H9 (cell line): Measurements from ENCODE around the gene ARHGAP9. TPM values are rescaled to one million over a fixed set of nuclear protein-coding genes. Genes with fewer than 3 reads are reported as not detected.

Source experiments
- DNase-seq: peaks from one replicate; pipeline ENCODE4 v3.0.0-alpha.2; 2017
- H2AFZ ChIP-seq: one replicate; pipeline ENCODE4 v1.6.1; 2013; ENCODE audit warnings: mild to moderate bottlenecking, low read length, control low read depth, moderate library complexity
- H2AK5ac ChIP-seq: 2 replicates; pipeline ENCODE4 v1.6.1; 2013; ENCODE audit warnings: low read length, control low read depth, mixed read lengths; ENCODE audit not compliant: insufficient read length
- H2BK120ac ChIP-seq: one replicate; pipeline ENCODE4 v1.6.1; 2013; ENCODE audit warnings: low read depth, mild to moderate bottlenecking, low read length, control low read depth, inconsistent platforms; ENCODE audit not compliant: poor library complexity, severe bottlenecking
- H2BK12ac ChIP-seq: 2 replicates; pipeline ENCODE4 v1.6.1; 2013; ENCODE audit warnings: low read length, control low read depth, mixed read lengths, low read depth; ENCODE audit not compliant: insufficient read length
- H2BK15ac ChIP-seq: 2 replicates; pipeline ENCODE4 v1.6.1; 2013; ENCODE audit warnings: low read depth, low read length, control low read depth
- H2BK20ac ChIP-seq: one replicate; pipeline ENCODE4 v1.6.1; 2013; ENCODE audit warnings: low read depth, mild to moderate bottlenecking, low read length, control low read depth, inconsistent platforms; ENCODE audit not compliant: poor library complexity, severe bottlenecking
- H2BK5ac ChIP-seq: 2 replicates; pipeline ENCODE4 v1.6.1; 2013; ENCODE audit warnings: low read length, control low read depth, mixed read lengths; ENCODE audit not compliant: insufficient read length
- H3K14ac ChIP-seq: 2 replicates; pipeline ENCODE4 v1.6.1; 2013; ENCODE audit warnings: low read length, control low read depth; ENCODE audit not compliant: insufficient read depth
- H3K18ac ChIP-seq: 2 replicates; pipeline ENCODE4 v1.6.1; 2013; ENCODE audit warnings: low read depth, mild to moderate bottlenecking, mixed read lengths, low read length, control low read depth; ENCODE audit not compliant: insufficient read length
- H3K23ac ChIP-seq: 2 replicates; pipeline ENCODE4 v1.6.1; 2013; ENCODE audit warnings: low read length, control low read depth, mixed read lengths, low read depth; ENCODE audit not compliant: insufficient read length
- H3K23me2 ChIP-seq: 2 replicates; pipeline ENCODE4 v1.6.1; 2013; ENCODE audit warnings: low read depth, mild to moderate bottlenecking, mixed read lengths, low read length, control low read depth; ENCODE audit not compliant: insufficient read length, poor library complexity, severe bottlenecking
- H3K27ac ChIP-seq: 2 replicates; pipeline ENCODE4 v1.5.1; 2013; ENCODE audit warnings: low read length, control low read depth, mixed read lengths, low read depth; ENCODE audit not compliant: insufficient read length
- H3K27me3 ChIP-seq: 2 replicates; pipeline ENCODE4 v1.6.1; 2013; ENCODE audit warnings: low read length, control low read depth, inconsistent platforms; ENCODE audit not compliant: insufficient read depth
- H3K4ac ChIP-seq: 2 replicates; pipeline ENCODE4 v1.6.1; 2013; ENCODE audit warnings: low read depth, mild to moderate bottlenecking, control low read depth, inconsistent platforms, low read length, moderate library complexity
- H3K4me1 ChIP-seq: 2 replicates; pipeline ENCODE4 v1.6.1; 2013; ENCODE audit warnings: low read length, control low read depth, inconsistent platforms; ENCODE audit not compliant: insufficient read depth
- H3K4me2 ChIP-seq: 2 replicates; pipeline ENCODE4 v1.6.1; 2013; ENCODE audit warnings: low read length, control low read depth, mixed read lengths; ENCODE audit not compliant: insufficient read length, insufficient read depth
- H3K56ac ChIP-seq: 2 replicates; pipeline ENCODE4 v1.6.1; 2013; ENCODE audit warnings: low read depth, mild to moderate bottlenecking, mixed read lengths, low read length, control low read depth; ENCODE audit not compliant: insufficient read length
- H3K79me1 ChIP-seq: 2 replicates; pipeline ENCODE4 v1.6.1; 2013; ENCODE audit warnings: low read depth, mild to moderate bottlenecking, moderate library complexity, low read length, control low read depth, inconsistent platforms; ENCODE audit not compliant: insufficient read depth, poor library complexity, severe bottlenecking
- H3K79me2 ChIP-seq: 2 replicates; pipeline ENCODE4 v1.6.1; 2013; ENCODE audit warnings: low read length, control low read depth, inconsistent platforms; ENCODE audit not compliant: insufficient read depth
- H3K9ac ChIP-seq: 2 replicates; pipeline ENCODE4 v1.6.1; 2013; ENCODE audit warnings: low read length, control low read depth, mixed read lengths; ENCODE audit not compliant: insufficient read length; ENCODE audit errors: extremely low read depth
- H3K9me3 ChIP-seq: one replicate; pipeline ENCODE4 v1.6.1; 2013; ENCODE audit warnings: low read depth, low read length, inconsistent platforms; ENCODE audit not compliant: control insufficient read depth
- H3T11ph ChIP-seq: one replicate; pipeline ENCODE4 v1.6.1; 2013; ENCODE audit warnings: mild to moderate bottlenecking, low read length, control low read depth, inconsistent platforms
- H4K20me1 ChIP-seq: one replicate; pipeline ENCODE4 v1.6.1; 2013; ENCODE audit not compliant: control insufficient read depth, insufficient read length, insufficient read depth
- H4K5ac ChIP-seq: 2 replicates; pipeline ENCODE4 v1.6.1; 2013; ENCODE audit warnings: low read depth, mild to moderate bottlenecking, mixed read lengths, low read length, control low read depth; ENCODE audit not compliant: insufficient read length
- H4K8ac ChIP-seq: replicated peaks from 2 replicates; pipeline ENCODE4 v1.6.1; 2013; ENCODE audit warnings: low read length, control low read depth, mixed read lengths, low read depth; ENCODE audit not compliant: insufficient read length
- H4K91ac ChIP-seq: 2 replicates; pipeline ENCODE4 v1.6.1; 2013; ENCODE audit warnings: low read depth, mild to moderate bottlenecking, moderate library complexity, mixed read lengths, low read length, control low read depth; ENCODE audit not compliant: insufficient read length
- H3K27ac Mint-ChIP-seq, 3 experiments: 2 replicates in 2 of 3; 3 replicates in 1 of 3; pipeline ENCODE4 v1.8.0; 2020 to 2021; ENCODE audit warnings: mixed read lengths in 3 of 3, mild to moderate bottlenecking in 1 of 3, moderate library complexity in 1 of 3
- H3K27me3 Mint-ChIP-seq: 2 replicates; pipeline ENCODE4 v1.8.0; 2021; ENCODE audit warnings: low read depth, mild to moderate bottlenecking, moderate library complexity, mixed read lengths
- H3K36me3 Mint-ChIP-seq, 3 experiments: 2 replicates in 2 of 3; 3 replicates in 1 of 3; pipeline ENCODE4 v1.8.0; 2020 to 2021; ENCODE audit warnings: low read depth in 3 of 3, mixed read lengths in 3 of 3; ENCODE audit not compliant: insufficient read depth in 1 of 3
- H3K4me1 Mint-ChIP-seq, 2 experiments: 2 replicates each; pipeline ENCODE4 v1.8.0; 2020; ENCODE audit warnings: mixed read lengths in 2 of 2
- H3K4me3 Mint-ChIP-seq, 2 experiments: 2 replicates in 1 of 2; 3 replicates in 1 of 2; pipeline ENCODE4 v1.8.0; 2020 to 2021; ENCODE audit warnings: mild to moderate bottlenecking in 2 of 2, mixed read lengths in 2 of 2, moderate library complexity in 1 of 2
- H3K9me3 Mint-ChIP-seq, 2 experiments: 2 replicates in 1 of 2; 3 replicates in 1 of 2; pipeline ENCODE4 v1.8.0; 2020; ENCODE audit warnings: mild to moderate bottlenecking in 2 of 2, mixed read lengths in 2 of 2, moderate library complexity in 1 of 2
- CTCF ChIP-seq: fragments of 200-600 bp; sonication (generic); conservative IDR thresholded peaks from 3 replicates; pipeline ENCODE4 v1.8.0; 2021; ENCODE audit warnings: antibody characterized with exemption, mild to moderate bottlenecking
- WGBS: extraction: QIAGEN DNeasy Blood & Tissue Kit; methylation state at CpG from one replicate; pipeline ENCODE4 v1.1.7; 2013; ENCODE audit warnings: missing lambda C conversion rate, low lambda C conversion rate, mixed read lengths; ENCODE audit not compliant: insufficient read length; ENCODE audit errors: extremely low coverage; 5-methylcytosine and 5-hydroxymethylcytosine counted together
- total RNA-seq: library from RNA; stranded (reverse); gene quantifications from 2 replicates; pipeline ENCODE4 v1.2.1, GENCODE V29; 2021

Gene ARHGAP9
- total RNA-seq, 1 experiment from 2014 or later: 3.7 TPM

- no peak overlapping the region for H2BK20ac ChIP-seq
- H3K27me3 ChIP-seq: no peaks in the 10 kb centered on the region
- peak overlapping the region in 2 of 3 experiments; percentile 34 to 63; a peak in 2 of 7 replicates for H3K27ac Mint-ChIP-seq
- H3K4me3 Mint-ChIP-seq: no peak overlapping the region
- no peak overlapping the region for H3K9ac ChIP-seq
- no peaks in the 10 kb centered on the region for H3K23me2 ChIP-seq
- H3T11ph ChIP-seq: no peak overlapping the region
- no peak overlapping the region for H4K5ac ChIP-seq
- no peak for DNase-seq
- H2AFZ ChIP-seq: no peak overlapping the region
- H4K8ac ChIP-seq: no peak overlapping the region
- no peak overlapping the region for H3K23ac ChIP-seq
- H3K36me3 Mint-ChIP-seq: peaks cover 26 to 82% (median 79%) of the 10 kb centered on the region in 3 experiments; a peak in 6 of 7 replicates
- H2AK5ac ChIP-seq: no peak overlapping the region
- H3K4ac ChIP-seq: no peak overlapping the region
- H3K4me1 Mint-ChIP-seq: peaks cover 6 to 23% of the 10 kb centered on the region in 2 experiments
- H4K20me1 ChIP-seq: no peaks in the 10 kb centered on the region
- H2BK15ac ChIP-seq: no peak overlapping the region
- no peaks in the 10 kb centered on the region for H3K9me3 ChIP-seq
- no peak overlapping the region for H3K27ac ChIP-seq
- no peaks in the 10 kb centered on the region for H3K79me2 ChIP-seq
- H4K91ac ChIP-seq: no peak overlapping the region
- H3K27me3 Mint-ChIP-seq: no peaks in the 10 kb centered on the region
- H3K18ac ChIP-seq: no peak overlapping the region
- no peak overlapping the region for H3K14ac ChIP-seq
- H2BK120ac ChIP-seq: no peak overlapping the region
- no peaks in the 10 kb centered on the region; the same call in 1 of the 2 replicates for H3K4me1 ChIP-seq
- H3K79me1 ChIP-seq: no peaks in the 10 kb centered on the region
- no CpG with 5 or more reads among the region's 10 CpGs for WGBS
- no peak overlapping the region for H3K56ac ChIP-seq
- TF ChIP-seq CTCF: no peak
- no peak overlapping the region for H2BK12ac ChIP-seq
- H2BK5ac ChIP-seq: no peak overlapping the region
- H3K9me3 Mint-ChIP-seq: no peaks in the 10 kb centered on the region
- H3K4me2 ChIP-seq: no peak overlapping the region
Measured at GRCh38 chr12:57528831-57529555, 49.3 kb upstream of the ARHGAP9 start.
